Keratinocyte (primary cell): ENCODE results near the gene HPN. TPM values are rescaled to one million over a fixed set of nuclear protein-coding genes. Genes with fewer than 3 reads are reported as not detected.

Experiments used
- DNase-seq: peaks from one replicate; pipeline ENCODE4 v3.0.0-alpha.2; 2011; ENCODE audit warnings: low read depth, missing footprints, low spot score
- FAIRE-seq: peaks from 2 replicates; lab custom pipeline; 2011; peaks lifted over from hg19 to GRCh38; lab: Jason Lieb, UNC
- H2AFZ ChIP-seq: 2 replicates; pipeline ENCODE4 v1.6.0; 2012; ENCODE audit warnings: low read length, control low read depth, inconsistent platforms; ENCODE audit not compliant: control insufficient read depth
- H3K27ac ChIP-seq: 2 replicates; pipeline ENCODE4 v1.5.1; 2011; ENCODE audit warnings: low read length; ENCODE audit not compliant: control insufficient read depth, insufficient read depth
- H3K27me3 ChIP-seq: 3 replicates; pipeline ENCODE4 v1.6.0; 2011; ENCODE audit warnings: low read length; ENCODE audit not compliant: control insufficient read depth, insufficient read depth; ENCODE audit errors: extremely low read depth
- H3K36me3 ChIP-seq, 2 experiments: 2 replicates in 1 of 2; 3 replicates in 1 of 2; pipeline ENCODE4 v1.5.1; 2011; ENCODE audit warnings: low read length in 2 of 2, mild to moderate bottlenecking in 1 of 2; ENCODE audit not compliant: control insufficient read depth in 2 of 2, insufficient read depth in 2 of 2; ENCODE audit errors: extremely low read depth in 1 of 2
- H3K4me1 ChIP-seq: 3 replicates; pipeline ENCODE4 v1.5.1; 2011; ENCODE audit warnings: low read length; ENCODE audit not compliant: control insufficient read depth, insufficient read depth; ENCODE audit errors: extremely low read depth
- H3K4me2 ChIP-seq: 3 replicates; pipeline ENCODE4 v1.6.0; 2011; ENCODE audit warnings: low read depth, low read length; ENCODE audit not compliant: control insufficient read depth, insufficient read depth; ENCODE audit errors: extremely low read depth
- H3K4me3 ChIP-seq, 3 experiments: fragments of 200-600 bp in 1 of 3; sonication (generic) in 1 of 3; 2 replicates in 2 of 3; 3 replicates in 1 of 3; pipeline ENCODE4 v1.5.1; 2011 to 2016; ENCODE audit warnings: low read length in 3 of 3, mild to moderate bottlenecking in 3 of 3, control low read depth in 2 of 3, inconsistent platforms in 1 of 3, low read depth in 1 of 3, mixed read lengths in 1 of 3, mixed run types in 1 of 3, moderate library complexity in 1 of 3; ENCODE audit not compliant: control insufficient read depth in 2 of 3, insufficient read depth in 2 of 3; ENCODE audit errors: extremely low read depth in 1 of 3
- H3K79me2 ChIP-seq: 2 replicates; pipeline ENCODE4 v1.6.0; 2012; ENCODE audit warnings: low read length; ENCODE audit not compliant: control insufficient read depth, insufficient read depth
- H3K9ac ChIP-seq: 3 replicates; pipeline ENCODE4 v1.6.0; 2011; ENCODE audit warnings: low read length; ENCODE audit not compliant: control insufficient read depth, insufficient read depth; ENCODE audit errors: extremely low read depth
- H3K9me1 ChIP-seq: 3 replicates; pipeline ENCODE4 v1.6.0; 2011; ENCODE audit warnings: low read length; ENCODE audit not compliant: control insufficient read depth, insufficient read depth; ENCODE audit errors: extremely low read depth
- H3K9me3 ChIP-seq: 2 replicates; pipeline ENCODE4 v1.5.1; 2012; ENCODE audit warnings: low read depth, low read length; ENCODE audit not compliant: control insufficient read depth
- H4K20me1 ChIP-seq: 3 replicates; pipeline ENCODE4 v1.6.0; 2011; ENCODE audit warnings: low read length; ENCODE audit not compliant: control insufficient read depth, insufficient read depth; ENCODE audit errors: extremely low read depth
- CTCF ChIP-seq, 3 experiments: IDR thresholded peaks in 1 of 3; conservative IDR thresholded peaks in 1 of 3; optimal IDR thresholded peaks in 1 of 3; 2 replicates in 2 of 3; 3 replicates in 1 of 3; pipeline versions ENCODE3 to v1.5.1; 2011; ENCODE audit warnings: low read length in 3 of 3, mild to moderate bottlenecking in 3 of 3, moderate library complexity in 2 of 3, control low read depth in 1 of 3, inconsistent platforms in 1 of 3; ENCODE audit not compliant: insufficient read depth in 2 of 3; ENCODE audit errors: extremely low read depth in 1 of 3
- EZH2 ChIP-seq: IDR thresholded peaks from one replicate; pipeline ENCODE4 v1.6.1; 2012; ENCODE audit warnings: inconsistent platforms, mild to moderate bottlenecking, low read length, moderate library complexity
- dilution Hi-C: fragments of 300-500 bp; cut with MboI; formaldehyde crosslinking; loops from one replicate; pipeline ENCODE4 v1.7.0; 2020; ENCODE audit warnings: low sequenced_read_pairs; ENCODE audit not compliant: extremely low pct_ligation_motif_present
- polyA plus RNA-seq, 5 experiments: library from polyadenylated mRNA; depleted of rRNA in 3 of 5; stranded (reverse) in 3 of 5; stranded (forward) in 1 of 5; unstranded in 1 of 5; fragments of >200 nt; gene quantifications; 1 replicate in 1 of 5; 2 replicates in 3 of 5; 3 replicates in 1 of 5; pipeline versions ENCODE4 v1.2.1 to v1.2.3, GENCODE V29; 2011 to 2012; ENCODE audit warnings: missing spikeins in 2 of 5, low read depth in 1 of 5, low replicate concordance in 1 of 5

HPN gene
- polyA plus RNA-seq, 1 donor (not counting 4 experiments of a cell fraction or from before 2014, with no cell fraction given), result not detected

- H3K4me3 ChIP-seq, result no peak overlapping the region
- DNase-seq (no peak), FAIRE-seq (no peak)
These were observed 53.1 kb downstream of the HPN start for GRCh38 chr19:35094656-35095055.

GRCh38 chr19:35095667-35096368 is 54.3 kb downstream of the HPN start:
- H4K20me1 ChIP-seq, result no peaks in the 10 kb centered on the region
- no peak for DNase-seq
- H3K27me3 ChIP-seq, result no peaks in the 10 kb centered on the region
- peak overlapping the region; percentile 51 for H2AFZ ChIP-seq
- dilution Hi-C loops, result no loop called here
- H3K36me3 ChIP-seq, result no peaks in the 10 kb centered on the region
- peak overlapping the region in 1 of 3 experiments; percentile 2 for H3K4me3 ChIP-seq
- peak overlapping the region; percentile 65 for H3K4me2 ChIP-seq
- no peak for TF ChIP-seq EZH2
- peak in 2 of 3 experiments; percentile 16 to 46 for TF ChIP-seq CTCF (optimal IDR thresholded peaks at IDR 0.05 in 1 of 3, IDR thresholded peaks at IDR 0.05 in 1 of 3, conservative IDR thresholded peaks at IDR 0.05 in 1 of 3; ENCODE audit: extremely low read depth in 1 of 3, insufficient read depth in 2 of 3, low read length in 3 of 3)
- peak; percentile 91 for FAIRE-seq
- H3K9me3 ChIP-seq, result no peaks in the 10 kb centered on the region
- no peaks in the 10 kb centered on the region for H3K9me1 ChIP-seq
- H3K9ac ChIP-seq, result peak overlapping the region; percentile 30
- peaks cover 35% of the 10 kb centered on the region for H3K4me1 ChIP-seq
- H3K79me2 ChIP-seq, result no peaks in the 10 kb centered on the region
- peak overlapping the region; percentile 15 for H3K27ac ChIP-seq

More at GRCh38 chr19:35094656-35095055, 53.1 kb downstream of the HPN start:
- no peak overlapping the region for H2AFZ ChIP-seq
- H3K36me3 ChIP-seq, result no peaks in the 10 kb centered on the region
- no peak overlapping the region for H3K4me2 ChIP-seq
- H3K9me1 ChIP-seq, result no peaks in the 10 kb centered on the region
- peaks cover 41% of the 10 kb centered on the region for H3K4me1 ChIP-seq
- H4K20me1 ChIP-seq, result no peaks in the 10 kb centered on the region
- TF ChIP-seq CTCF (optimal IDR thresholded peaks at IDR 0.05 in 1 of 3, IDR thresholded peaks at IDR 0.05 in 1 of 3, conservative IDR thresholded peaks at IDR 0.05 in 1 of 3; ENCODE audit: extremely low read depth in 1 of 3, insufficient read depth in 2 of 3, low read length in 3 of 3) (no peak), EZH2 (no peak)
- H3K9me3 ChIP-seq, result no peaks in the 10 kb centered on the region
- H3K27me3 ChIP-seq, result no peaks in the 10 kb centered on the region
- dilution Hi-C loops, result no loop called here
- H3K9ac ChIP-seq, result no peak overlapping the region
- H3K27ac ChIP-seq, result no peak overlapping the region
- H3K79me2 ChIP-seq, result no peaks in the 10 kb centered on the region
